Pancreas (tissue), 10 donors: ENCODE measurements around the gene RUNX3. TPM values are rescaled to one million over a fixed set of nuclear protein-coding genes. Genes with fewer than 3 reads are reported as not detected.
A peak's percentile ranks its signal among the peaks of the same experiment; 100 is the strongest.

Experiments used
- ATAC-seq, 4 donors: fragments of 200-7000 bp; cut with Tn5 transposase; one replicate each; pipeline versions ENCODE4 v1.8.0 to v1.9.1; 2020; ENCODE audit warnings: mild to moderate bottlenecking in 4 of 4, moderate library complexity in 4 of 4
- DNase-seq, 6 donors: peaks; one replicate each; pipeline ENCODE4 v3.0.0-alpha.2; 2020
- FAIRE-seq: peaks from 2 replicates; lab custom pipeline; 2012; peaks lifted over from hg19 to GRCh38; lab: Jason Lieb, UNC
- H3K27ac ChIP-seq, 4 donors: fragments of 200-600 bp; sonication (generic); 1 replicate in 3 of 4; 2 replicates in 1 of 4; pipeline versions ENCODE4 v1.5.0 to v1.8.0; 2020
- H3K27me3 ChIP-seq, 4 donors: fragments of 200-600 bp; one replicate each; pipeline ENCODE4 v1.8.0; 2021
- H3K36me3 ChIP-seq, 3 donors: fragments of 200-600 bp; sonication (generic) in 1 of 3; one replicate each; pipeline versions ENCODE4 v1.5.0 to v1.8.0; 2020 to 2021
- H3K4me1 ChIP-seq, 3 donors: fragments of 200-600 bp; one replicate each; pipeline ENCODE4 v1.8.0; 2021
- H3K4me3 ChIP-seq, 4 donors: fragments of 200-600 bp; sonication (generic) in 2 of 4; one replicate each; pipeline versions ENCODE4 v1.5.0 to v1.8.0; 2020 to 2021
- H3K9me3 ChIP-seq, 4 donors: fragments of 200-600 bp; one replicate each; pipeline ENCODE4 v1.8.0; 2021
- CTCF ChIP-seq, 4 donors: fragments of 200-600 bp; sonication (generic) in 3 of 4; IDR thresholded peaks; one replicate each; pipeline versions ENCODE4 v1.5.0 to v1.8.0; 2021; ENCODE audit warnings: antibody characterized with exemption in 4 of 4
- WGBS, 2 donors: extraction: QIAGEN DNeasy Blood & Tissue Kit; methylation state at CpG; one replicate each; pipeline ENCODE4 v1.1.7; 2013; 5-methylcytosine and 5-hydroxymethylcytosine counted together
- intact Hi-C, 3 donors: fragments of 100-400 bp; cut with DNase I; formaldehyde crosslinking; loops; one replicate each; pipeline versions ENCODE4 v1.11.1 to v1.14.2; 2022
- polyA plus RNA-seq, 2 donors: library from polyadenylated mRNA; stranded (reverse); fragments of 200-250 nt; gene quantifications; one replicate each; pipeline ENCODE4 v1.2.3, GENCODE V29; 2013
- total RNA-seq, 6 donors: library from RNA; stranded (reverse); fragmentation: NEBNext Ultra II Directional in 4 of 6; extraction: Animal tissue kit (Norgen Biotek cat#: 25700) in 4 of 6; gene quantifications; one replicate each; pipeline versions ENCODE4 v1.2.1 to v1.2.4, GENCODE V29; 2021 to 2023
- donor health status: healthy with polysubstance abuse.
- donor health status: DM: no; HTN: no; CAD: no; lungs with moderate emphysema.
- donor health status: DM: no; HTN: no; CAD: no.
- donor health status: control.
- donor health status: control.
- donor health status: Bipolar disorder and iron deficiency.
- donor health status: DM: yes; HTN: yes; CAD: no.
- donor health status: DM: no; HTN: no; CAD: no.
- donor health status: DM: no; HTN: no; CAD: no.
- donor health status: DM: yes; HTN: yes; CAD: no.

The RUNX3 gene
- total and polyA plus RNA-seq, 8 donors: 0.30 to 3.7 (median 0.77) TPM

- Histone ChIP-seq H3K4me1 (no peaks in the 10 kb centered on the region), H3K27me3 (no peaks in the 10 kb centered on the region), H3K36me3 (no peaks in the 10 kb centered on the region), H3K9me3 (no peaks in the 10 kb centered on the region), H3K4me3 (no peak overlapping the region), H3K27ac (no peak overlapping the region)
- no peak for FAIRE-seq
- 77 to 82% methylated on average over 17 of the region's 17 CpGs for WGBS, 2 donors
- TF ChIP-seq CTCF (IDR thresholded peaks at IDR 0.05): no peak
- ATAC-seq: no peak
- intact Hi-C loops: no loop called here
- peak in 1 of 6 donors; percentile 56 for DNase-seq
Measured at GRCh38 chr1:24905979-24906720, 23.9 kb downstream of the RUNX3 start.

GRCh38 chr1:24905355-24905978, 24.6 kb downstream of the RUNX3 start:
- Histone ChIP-seq H3K27me3 (no peaks in the 10 kb centered on the region), H3K9me3 (no peaks in the 10 kb centered on the region), H3K4me3 (no peak overlapping the region), H3K27ac (no peak overlapping the region), H3K4me1 (no peaks in the 10 kb centered on the region), H3K36me3 (no peaks in the 10 kb centered on the region)
- intact Hi-C loops: no loop called here
- FAIRE-seq (no peak), DNase-seq (peak in 1 of 6 donors; percentile 38), ATAC-seq (no peak)
- no peak for TF ChIP-seq CTCF (IDR thresholded peaks at IDR 0.05)
- 83 to 89% methylated on average over 13 of the region's 13 CpGs for WGBS, 2 donors

- intact Hi-C loops: no loop called here
- WGBS, 2 donors: 46 to 57% methylated on average over 11 of the region's 11 CpGs
- no peaks in the 10 kb centered on the region for H3K27me3 ChIP-seq
- H3K9me3 ChIP-seq: no peaks in the 10 kb centered on the region
- FAIRE-seq: no peak
- no peak overlapping the region for H3K4me3 ChIP-seq
- no peak for ATAC-seq
- no peaks in the 10 kb centered on the region for H3K4me1 ChIP-seq
- no peaks in the 10 kb centered on the region for H3K36me3 ChIP-seq
- no peak for TF ChIP-seq CTCF (IDR thresholded peaks at IDR 0.05)
- DNase-seq: peak in 1 of 6 donors; percentile 20
- no peak overlapping the region for H3K27ac ChIP-seq
Measured at GRCh38 chr1:24904731-24905354, 25.2 kb downstream of the RUNX3 start.

GRCh38 chr1:24903955-24904730, 25.9 kb downstream of the RUNX3 start:
- H3K4me1 ChIP-seq: no peaks in the 10 kb centered on the region
- ATAC-seq (no peak), FAIRE-seq (no peak), DNase-seq (peak in 1 of 6 donors; percentile 60)
- WGBS, 2 donors: 74 to 77% methylated on average over 25 of the region's 25 CpGs
- no peak overlapping the region for H3K4me3 ChIP-seq
- no peaks in the 10 kb centered on the region for H3K27me3 ChIP-seq
- H3K36me3 ChIP-seq: no peaks in the 10 kb centered on the region
- no peak overlapping the region for H3K27ac ChIP-seq
- intact Hi-C loops: no loop called here
- no peak for TF ChIP-seq CTCF (IDR thresholded peaks at IDR 0.05)
- no peaks in the 10 kb centered on the region for H3K9me3 ChIP-seq
